Measurements from ENCODE around the gene CYTH1.

DNA sequence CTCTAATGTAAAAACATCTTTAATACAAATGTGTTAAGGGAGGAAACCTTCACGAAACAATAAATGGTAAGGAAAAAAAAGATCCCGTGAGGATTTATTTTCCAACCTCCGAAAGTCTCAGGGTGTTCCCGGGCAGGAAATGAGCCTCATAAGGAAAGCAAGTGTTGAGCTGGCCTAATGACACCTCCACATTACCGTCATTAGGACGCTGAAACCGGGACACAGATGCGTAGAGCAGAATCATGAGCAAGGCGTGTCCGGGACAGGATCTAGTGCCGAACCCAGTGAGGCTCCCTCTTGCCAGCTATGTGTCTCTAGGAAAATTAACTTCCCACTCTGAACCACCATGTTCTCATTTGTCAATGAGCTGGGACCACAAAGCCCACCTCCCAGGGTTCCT is 22.7 kb upstream of the CYTH1 start:
- no peak for TF ChIP-seq CTCF (IDR thresholded peaks at IDR 0.05)
- no peak for TF ChIP-seq POLR2A (IDR thresholded peaks at IDR 0.05)

Data from vagina (tissue), 2 donors.